Measurements from ENCODE around the gene STAG3.

The STAG3 gene

DNA sequence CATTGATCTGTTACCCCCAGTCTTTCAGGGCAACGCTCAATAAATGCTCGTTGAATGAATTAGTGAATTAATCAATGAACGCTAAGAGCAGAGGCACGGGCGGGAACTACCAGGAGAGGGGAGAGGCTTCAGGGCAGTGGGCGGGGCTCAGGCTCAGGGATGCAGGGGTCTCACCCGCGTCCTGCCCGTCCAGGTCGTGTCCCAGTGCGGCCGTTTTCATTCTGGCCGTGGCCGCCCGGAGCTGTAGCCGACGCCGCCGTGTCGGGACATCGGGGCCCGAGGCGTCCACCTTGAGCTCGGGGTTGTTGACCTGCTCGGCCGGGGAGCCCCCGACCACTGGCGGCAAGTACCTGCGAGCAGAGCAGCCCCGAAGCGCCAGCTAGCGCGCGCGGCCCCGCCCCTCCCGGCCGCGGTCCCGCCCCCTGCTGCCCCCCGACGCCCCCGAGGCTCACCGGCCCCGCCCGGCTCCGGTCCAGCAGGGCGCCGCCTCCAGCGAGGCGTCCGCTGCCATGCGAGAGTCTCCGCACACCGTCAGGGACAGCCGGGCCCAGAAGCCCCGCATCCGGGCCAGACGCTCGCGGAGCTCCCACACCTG, 6.5 kb upstream of the STAG3 start:
- no peak overlapping the region; the same call in 1 of the 2 replicates for H3K4me3 ChIP-seq (ENCODE audit: low read depth, low read length)
- POLR2A ChIA-PET = no interaction called here
- DNase-seq (ENCODE audit: low read depth, low spot score) = no peak
- TF ChIP-seq, protein P1, sequence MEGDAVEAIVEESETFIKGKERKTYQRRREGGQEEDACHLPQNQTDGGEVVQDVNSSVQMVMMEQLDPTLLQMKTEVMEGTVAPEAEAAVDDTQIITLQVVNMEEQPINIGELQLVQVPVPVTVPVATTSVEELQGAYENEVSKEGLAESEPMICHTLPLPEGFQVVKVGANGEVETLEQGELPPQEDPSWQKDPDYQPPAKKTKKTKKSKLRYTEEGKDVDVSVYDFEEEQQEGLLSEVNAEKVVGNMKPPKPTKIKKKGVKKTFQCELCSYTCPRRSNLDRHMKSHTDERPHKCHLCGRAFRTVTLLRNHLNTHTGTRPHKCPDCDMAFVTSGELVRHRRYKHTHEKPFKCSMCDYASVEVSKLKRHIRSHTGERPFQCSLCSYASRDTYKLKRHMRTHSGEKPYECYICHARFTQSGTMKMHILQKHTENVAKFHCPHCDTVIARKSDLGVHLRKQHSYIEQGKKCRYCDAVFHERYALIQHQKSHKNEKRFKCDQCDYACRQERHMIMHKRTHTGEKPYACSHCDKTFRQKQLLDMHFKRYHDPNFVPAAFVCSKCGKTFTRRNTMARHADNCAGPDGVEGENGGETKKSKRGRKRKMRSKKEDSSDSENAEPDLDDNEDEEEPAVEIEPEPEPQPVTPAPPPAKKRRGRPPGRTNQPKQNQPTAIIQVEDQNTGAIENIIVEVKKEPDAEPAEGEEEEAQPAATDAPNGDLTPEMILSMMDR (IDR thresholded peaks at IDR 0.05; ENCODE audit: insufficient read depth, low read length, missing control alignments) = no peak
- CTCF ChIA-PET = interaction anchor here (1.9 to 2.0 kb wide), 2 partner anchors 39 to 46 kb away, joined by 6 to 13 read pairs; no protein-coding TSS in a partner anchor

DNA sequence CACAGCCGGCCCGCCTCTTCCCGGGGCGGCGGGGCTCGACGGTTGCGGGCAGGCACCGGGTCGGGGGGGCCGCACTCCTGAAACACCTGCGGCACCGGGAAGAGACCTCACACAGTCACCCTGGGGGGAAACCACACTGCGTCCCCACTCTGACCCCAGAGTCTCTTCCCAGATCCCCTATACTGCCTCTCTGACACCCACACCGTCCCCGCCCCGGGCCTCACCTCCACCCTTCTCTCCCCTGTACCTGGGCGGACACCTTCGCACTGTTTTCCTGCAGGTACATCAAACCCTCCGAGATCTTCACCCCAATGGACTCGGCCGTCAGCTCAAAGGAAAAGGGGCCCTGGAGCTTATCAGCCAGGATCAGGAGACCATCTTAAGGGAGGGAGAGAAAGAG, 5.9 kb upstream of the STAG3 start:
- TF ChIP-seq, protein P1 (IDR thresholded peaks at IDR 0.05; ENCODE audit: insufficient read depth, low read length, missing control alignments) = no peak
- DNase-seq (ENCODE audit: low read depth, low spot score) = no peak
- no peak overlapping the region for H3K4me3 ChIP-seq (ENCODE audit: low read depth, low read length)
- ChIA-PET POLR2A (no interaction called here), CTCF (interaction anchor here (1.0 to 2.0 kb wide), 4 partner anchors 10 to 45 kb away, joined by 4 to 13 read pairs (median 6); no protein-coding TSS in a partner anchor)

DNA sequence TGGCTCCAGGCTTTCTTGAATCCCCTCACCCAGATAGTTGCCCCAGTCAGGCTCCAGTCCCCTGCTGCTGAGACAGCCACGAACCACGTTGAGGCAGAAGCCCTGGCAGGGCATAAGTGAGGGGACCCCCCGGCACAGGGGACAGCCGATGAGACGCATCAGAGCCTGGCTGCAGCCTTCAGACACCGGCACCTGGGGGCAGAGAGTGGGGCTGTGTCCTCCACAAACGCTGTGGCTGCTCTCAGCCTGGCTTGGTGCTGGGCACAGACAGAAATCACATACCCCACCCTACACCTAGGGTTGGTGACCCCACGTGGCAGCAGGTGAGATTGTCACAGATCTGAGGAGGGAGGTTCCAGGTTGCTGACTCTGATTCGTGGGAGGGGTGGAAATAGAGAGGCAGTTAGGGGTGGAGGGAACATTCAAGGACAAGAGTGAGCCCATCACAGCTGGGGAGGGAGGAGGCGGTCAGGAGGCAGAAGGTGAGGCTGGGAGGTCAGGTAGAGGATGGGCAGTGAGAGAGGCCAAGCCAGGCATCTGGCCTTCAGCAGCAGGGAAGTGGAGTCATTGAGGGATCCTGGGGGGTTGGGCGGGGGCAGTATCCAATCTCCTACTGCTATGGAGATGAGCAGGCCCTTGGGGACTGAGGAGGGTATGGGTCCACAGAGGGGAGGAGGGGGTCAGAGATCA, 3.8 kb upstream of the STAG3 start:
- POLR2A ChIA-PET = no interaction called here
- CTCF ChIA-PET = no interaction called here
- no peak overlapping the region for H3K4me3 ChIP-seq (ENCODE audit: low read depth, low read length)
- DNase-seq (ENCODE audit: low read depth, low spot score) = no peak
- TF ChIP-seq, protein P1 (IDR thresholded peaks at IDR 0.05; ENCODE audit: insufficient read depth, low read length, missing control alignments) = no peak

GRCh38 chr7:100174582-100174981, 3.1 kb upstream of the STAG3 start:
- POLR2A ChIA-PET = no interaction called here
- no peak overlapping the region for H3K4me3 ChIP-seq (ENCODE audit: low read depth, low read length)

DNA sequence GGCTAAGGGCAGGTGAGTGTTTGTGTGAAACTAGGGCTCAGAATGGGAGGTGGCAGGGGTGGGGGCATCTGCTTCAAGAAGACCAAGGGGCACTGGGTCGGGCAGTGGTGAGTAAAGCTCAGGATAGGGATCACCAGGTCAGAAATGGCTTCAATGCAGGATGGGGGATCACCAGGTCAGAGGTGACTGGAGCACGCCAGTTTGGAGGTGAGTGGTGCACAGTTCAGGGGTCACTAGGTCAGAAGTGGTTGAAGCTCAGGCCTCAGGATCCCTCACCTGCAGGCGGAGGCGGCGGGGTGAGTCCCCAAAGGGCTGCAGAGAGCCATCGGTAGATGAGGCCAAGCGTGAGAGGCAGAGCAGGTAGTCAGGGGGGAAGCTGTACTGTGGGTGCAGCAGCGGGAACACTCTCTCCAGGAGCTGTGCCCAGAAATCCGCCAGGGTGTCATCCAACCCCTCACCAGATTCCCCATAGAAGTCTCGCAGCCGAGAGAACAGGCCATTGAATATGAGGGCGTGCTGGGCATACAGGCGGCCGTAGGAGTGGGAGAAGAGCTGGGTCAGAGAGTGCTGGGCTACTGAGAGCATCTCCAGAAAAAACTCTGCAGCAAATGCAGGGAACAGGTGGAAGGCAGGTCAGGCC, 2.3 kb upstream of the STAG3 start:
- TF ChIP-seq, protein P1 (IDR thresholded peaks at IDR 0.05; ENCODE audit: insufficient read depth, low read length, missing control alignments) = no peak
- ChIA-PET CTCF (interaction anchor here (2.2 kb wide), 1 partner anchor 39 kb away, joined by 4 read pairs; no protein-coding TSS in a partner anchor), POLR2A (interaction anchor here (0.6 to 0.8 kb wide), 2 partner anchors 16 to 25 kb away, joined by 3 read pairs; partner anchors contain the start of gene TRAPPC14)
- no peak overlapping the region for H3K4me3 ChIP-seq (ENCODE audit: low read depth, low read length)
- no peak for DNase-seq (ENCODE audit: low read depth, low spot score)

More at GRCh38 chr7:100174582-100174981, 3.1 kb upstream of the STAG3 start:
- DNase-seq (ENCODE audit: low read depth, low spot score) = no peak
- CTCF ChIA-PET = no interaction called here
- TF ChIP-seq, protein P1 (IDR thresholded peaks at IDR 0.05; ENCODE audit: insufficient read depth, low read length, missing control alignments) = no peak
